Measurements from ENCODE around the gene RAET1L.
A peak's percentile ranks its signal among the peaks of the same experiment; 100 is the strongest.
"Not testable (repeated sequence)": the region's sequence is repeated elsewhere in the genome, so short reads cannot be mapped to it uniquely, and the experiment has no call there.

The RAET1L gene

GRCh38 chr6:150025201-150025917, at the start of gene RAET1L:
RAET1L (minus strand) TSS chr6:150025532; CDS start chr6:150025471, 61 bp downstream.
- peak; percentile 42 for DNase-seq

- DNase-seq = no peak
Observed at GRCh38 chr6:150075034-150075421, 49.7 kb upstream of the RAET1L start.

- DNase-seq = not testable (repeated sequence)
Observed at GRCh38 chr6:150074396-150075033, 49.2 kb upstream of the RAET1L start.

- peak; percentile 55 for DNase-seq
Observed at GRCh38 chr6:150072201-150072600, 46.9 kb upstream of the RAET1L start.

- no peak for DNase-seq
Observed at GRCh38 chr6:150070236-150070818, 45.0 kb upstream of the RAET1L start.

GRCh38 chr6:150069706-150070105, 44.4 kb upstream of the RAET1L start:
- DNase-seq = no peak

GRCh38 chr6:150068720-150069648, 43.7 kb upstream of the RAET1L start, which contains the start of gene ULBP3:
ULBP3 (minus strand) TSS chr6:150069121; CDS start chr6:150069066, 55 bp downstream.
- DNase-seq = peak; percentile 83

GRCh38 chr6:150068151-150068550, 42.8 kb upstream of the RAET1L start:
- no peak for DNase-seq

GRCh38 chr6:150065083-150065482, 39.8 kb upstream of the RAET1L start:
- no peak for DNase-seq

- DNase-seq = no peak
Observed at GRCh38 chr6:150063640-150064039, 38.3 kb upstream of the RAET1L start.

GRCh38 chr6:150059973-150060372, 34.6 kb upstream of the RAET1L start:
- DNase-seq = not testable (repeated sequence)

GRCh38 chr6:150058986-150059385, 33.7 kb upstream of the RAET1L start:
- no peak for DNase-seq

- no peak for DNase-seq
Observed at GRCh38 chr6:150058231-150058792, 33.0 kb upstream of the RAET1L start.

- DNase-seq = no peak
Observed at GRCh38 chr6:150057501-150057951, 32.2 kb upstream of the RAET1L start.

- DNase-seq = no peak
Observed at GRCh38 chr6:150056916-150057315, 31.6 kb upstream of the RAET1L start.

- DNase-seq = no peak
Observed at GRCh38 chr6:150056156-150056555, 30.8 kb upstream of the RAET1L start.

GRCh38 chr6:150055131-150055530, 29.8 kb upstream of the RAET1L start:
- DNase-seq = no peak

GRCh38 chr6:150053450-150053849, 28.1 kb upstream of the RAET1L start:
- no peak for DNase-seq

GRCh38 chr6:150050846-150051245, 25.5 kb upstream of the RAET1L start:
- no peak for DNase-seq

- no peak for DNase-seq
Observed at GRCh38 chr6:150048099-150048498, 22.8 kb upstream of the RAET1L start.

GRCh38 chr6:150046943-150047342, 21.6 kb upstream of the RAET1L start:
- no peak for DNase-seq

- no peak for DNase-seq
Observed at GRCh38 chr6:150044621-150045145, 19.4 kb upstream of the RAET1L start.
